H1 (cell line): ENCODE data around the gene CHSY1. TPM values are rescaled to one million over a fixed set of nuclear protein-coding genes. Genes with fewer than 3 reads are reported as not detected.

Experiments
- CTCF ChIA-PET: fragments of 300-600 bp; sonication (Branson Sonifier 250); formaldehyde crosslinking; loops from one replicate; lab custom pipeline; 2021; ENCODE audit not compliant: partially characterized antibody; lab: Charles Lee
- POLR2A ChIA-PET: fragments of 300-600 bp; sonication (Branson Sonifier 250); formaldehyde crosslinking; loops from one replicate; lab custom pipeline; 2021; ENCODE audit warnings: inconsistent platforms; ENCODE audit not compliant: partially characterized antibody; lab: Charles Lee
- DNase-seq, 2 experiments: peaks; one replicate each; pipeline versions ENCODE4 v3.0.0 to v3.0.0-alpha.2; 2010 to 2022; ENCODE audit warnings: low spot score in 2 of 2, low read depth in 1 of 2, mixed read lengths in 1 of 2
- FAIRE-seq: peaks from 2 replicates; lab custom pipeline; 2011; peaks lifted over from hg19 to GRCh38; lab: Jason Lieb, UNC
- H2AFZ ChIP-seq: 2 replicates; pipeline ENCODE4 v1.8.1; 2012; ENCODE audit warnings: low read length, inconsistent platforms
- H2AK5ac ChIP-seq: 2 replicates; pipeline ENCODE4 v1.6.1; 2013; ENCODE audit warnings: low read depth, low read length
- H2BK120ac ChIP-seq: replicated peaks from 2 replicates; pipeline ENCODE3; 2013; ENCODE audit warnings: low read depth, low read length, inconsistent platforms
- H2BK12ac ChIP-seq: 2 replicates; pipeline ENCODE4 v1.6.1; 2013; ENCODE audit warnings: low read depth, low read length
- H2BK15ac ChIP-seq: 2 replicates; pipeline ENCODE4 v1.6.1; 2013; ENCODE audit warnings: low read length
- H2BK20ac ChIP-seq: 2 replicates; pipeline ENCODE4 v1.6.1; 2013; ENCODE audit warnings: low read length
- H2BK5ac ChIP-seq: 2 replicates; pipeline ENCODE4 v1.6.1; 2013; ENCODE audit warnings: low read depth, low read length
- H3K14ac ChIP-seq: 2 replicates; pipeline ENCODE4 v1.6.1; 2013; ENCODE audit warnings: inconsistent platforms; ENCODE audit not compliant: insufficient read length
- H3K18ac ChIP-seq: 2 replicates; pipeline ENCODE4 v1.6.1; 2013; ENCODE audit warnings: low read length; ENCODE audit errors: extremely low read depth
- H3K23ac ChIP-seq: 2 replicates; pipeline ENCODE4 v1.6.1; 2013; ENCODE audit warnings: inconsistent platforms; ENCODE audit not compliant: insufficient read length
- H3K23me2 ChIP-seq: 2 replicates; pipeline ENCODE4 v1.6.1; 2013; ENCODE audit warnings: low read depth, low read length
- H3K27ac ChIP-seq: 2 replicates; pipeline ENCODE4 v1.6.1; 2011; ENCODE audit warnings: low read depth, low read length, inconsistent platforms
- H3K27me3 ChIP-seq, 4 experiments: replicated peaks in 1 of 4; 1 replicate in 1 of 4; 2 replicates in 3 of 4; pipeline versions ENCODE4 v1.6.1 to v1.8.1; 2011 to 2013; ENCODE audit warnings: low read length in 3 of 4, mild to moderate bottlenecking in 3 of 4, inconsistent platforms in 2 of 4, mixed read lengths in 2 of 4, moderate library complexity in 1 of 4; ENCODE audit not compliant: control insufficient read depth in 3 of 4, insufficient read depth in 3 of 4; ENCODE audit errors: extremely low read depth in 1 of 4
- H3K36me3 ChIP-seq, 4 experiments: 2 replicates each; pipeline versions ENCODE4 v1.6.1 to v1.8.1; 2011 to 2013; ENCODE audit warnings: mild to moderate bottlenecking in 4 of 4, low read length in 3 of 4, moderate library complexity in 2 of 4, control low read depth in 1 of 4, inconsistent platforms in 1 of 4; ENCODE audit not compliant: insufficient read depth in 4 of 4, control insufficient read depth in 2 of 4
- H3K4ac ChIP-seq: replicated peaks from 2 replicates; pipeline ENCODE3; 2013; ENCODE audit warnings: low read length, low read depth, mixed read lengths, inconsistent platforms; ENCODE audit not compliant: insufficient read length
- H3K4me1 ChIP-seq, 4 experiments: replicated peaks in 1 of 4; 1 replicate in 1 of 4; 2 replicates in 3 of 4; pipeline versions ENCODE4 v1.6.1 to v1.8.1; 2011 to 2013; ENCODE audit warnings: low read length in 3 of 4, inconsistent platforms in 2 of 4, mixed read lengths in 1 of 4; ENCODE audit not compliant: insufficient read depth in 4 of 4, control insufficient read depth in 3 of 4
- H3K4me2 ChIP-seq, 2 experiments: 2 replicates each; pipeline versions ENCODE4 v1.6.1 to v1.8.1; 2011 to 2013; ENCODE audit warnings: low read depth in 2 of 2, low read length in 2 of 2, control low read depth in 1 of 2, inconsistent platforms in 1 of 2, mild to moderate bottlenecking in 1 of 2; ENCODE audit not compliant: insufficient read depth in 1 of 2
- H3K4me3 ChIP-seq, 4 experiments: fragments of 200-600, 300-600 bp in 1 of 4; sonication (generic), shearing (Covaris generic), sonication (Bioruptor Twin) in 1 of 4; 2 replicates each; pipeline versions ENCODE4 v1.5.1 to v1.8.1; 2011 to 2016; ENCODE audit warnings: low read length in 4 of 4, low read depth in 3 of 4, control low read depth in 2 of 4, inconsistent platforms in 2 of 4, mild to moderate bottlenecking in 2 of 4, mixed read lengths in 1 of 4, moderate library complexity in 1 of 4; ENCODE audit not compliant: insufficient read depth in 2 of 4; ENCODE audit errors: extremely low read depth in 1 of 4
- H3K56ac ChIP-seq: replicated peaks from 2 replicates; pipeline ENCODE3; 2013; ENCODE audit warnings: low read depth, mild to moderate bottlenecking, mixed read lengths, low read length, inconsistent platforms; ENCODE audit not compliant: insufficient read length
- H3K79me1 ChIP-seq: 2 replicates; pipeline ENCODE4 v1.6.1; 2013; ENCODE audit warnings: low read depth, low read length, control low read depth
- H3K79me2 ChIP-seq, 2 experiments: 2 replicates each; pipeline versions ENCODE4 v1.6.1 to v1.8.1; 2012 to 2013; ENCODE audit warnings: low read length in 2 of 2, mild to moderate bottlenecking in 2 of 2, inconsistent platforms in 1 of 2; ENCODE audit not compliant: insufficient read depth in 2 of 2, control insufficient read depth in 1 of 2
- H3K9ac ChIP-seq, 4 experiments: replicated peaks in 1 of 4; 1 replicate in 1 of 4; 2 replicates in 3 of 4; pipeline versions ENCODE4 v1.6.1 to v1.8.1; 2011 to 2013; ENCODE audit warnings: low read depth in 3 of 4, low read length in 3 of 4, control low read depth in 2 of 4, mild to moderate bottlenecking in 2 of 4, moderate library complexity in 2 of 4, inconsistent platforms in 1 of 4; ENCODE audit errors: extremely low read depth in 1 of 4
- H3K9me3 ChIP-seq, 2 experiments: 2 replicates each; pipeline versions ENCODE4 v1.6.1 to v1.8.1; 2012 to 2013; ENCODE audit warnings: mild to moderate bottlenecking in 2 of 2, moderate library complexity in 2 of 2, control low read depth in 1 of 2, inconsistent platforms in 1 of 2, low read depth in 1 of 2, low read length in 1 of 2, mixed read lengths in 1 of 2; ENCODE audit not compliant: insufficient read depth in 2 of 2
- H4K20me1 ChIP-seq, 2 experiments: replicated peaks in 1 of 2; 2 replicates each; pipeline versions ENCODE3 to v1.8.1; 2011 to 2013; ENCODE audit warnings: inconsistent platforms in 2 of 2, low read length in 2 of 2, mild to moderate bottlenecking in 1 of 2; ENCODE audit not compliant: insufficient read depth in 2 of 2, control insufficient read depth in 1 of 2
- H4K5ac ChIP-seq: 2 replicates; pipeline ENCODE4 v1.6.1; 2013; ENCODE audit warnings: low read length, low read depth, mixed read lengths, inconsistent platforms; ENCODE audit not compliant: insufficient read length
- H4K8ac ChIP-seq: 2 replicates; pipeline ENCODE4 v1.8.0; 2013; ENCODE audit warnings: mild to moderate bottlenecking, moderate library complexity, low read length, inconsistent platforms; ENCODE audit not compliant: insufficient read depth; ENCODE audit errors: extremely low read depth
- H4K91ac ChIP-seq: replicated peaks from 2 replicates; pipeline ENCODE3; 2013; ENCODE audit warnings: low read length, mixed read lengths, inconsistent platforms; ENCODE audit not compliant: insufficient read length
- ASH2L ChIP-seq: fragments of 200-600, 300-600 bp; sonication (generic); IDR thresholded peaks from one replicate; pipeline ENCODE4 v1.7.1; 2017; ENCODE audit warnings: low read length
- ATF3 ChIP-seq: IDR thresholded peaks from 2 replicates; pipeline ENCODE4 v1.6.1; 2011; ENCODE audit warnings: low read depth, mild to moderate bottlenecking, low read length; ENCODE audit not compliant: insufficient read depth
- BCL11A ChIP-seq, 2 experiments: IDR thresholded peaks; one replicate each; pipeline ENCODE4 v1.6.1; 2011; ENCODE audit warnings: low read depth in 2 of 2, low read length in 2 of 2, mild to moderate bottlenecking in 2 of 2
- CBX5 ChIP-seq: fragments of 300-800, 300-1000 bp; sonication (generic); IDR thresholded peaks from 2 replicates; pipeline ENCODE4 v1.7.1; 2016; ENCODE audit warnings: antibody characterized with exemption, low read length, low read depth
- CREB1 ChIP-seq: IDR thresholded peaks from 2 replicates; pipeline ENCODE4 v1.6.1; 2012; ENCODE audit warnings: inconsistent platforms
- JUND ChIP-seq: IDR thresholded peaks from 2 replicates; pipeline ENCODE4 v1.6.1; 2011; ENCODE audit warnings: mild to moderate bottlenecking, improper control_type of control experiment, low read length
- KDM1A ChIP-seq: fragments of 200-600, 300-600 bp; sonication (generic); IDR thresholded peaks from 2 replicates; pipeline ENCODE4 v1.7.1; 2016; ENCODE audit warnings: mild to moderate bottlenecking, low read length, borderline replicate concordance
- RBBP5 ChIP-seq: IDR thresholded peaks from 2 replicates; pipeline ENCODE4 v1.7.1; 2012; ENCODE audit warnings: low read depth, mild to moderate bottlenecking, inconsistent platforms, low read length, moderate library complexity, borderline replicate concordance
- RFX5 ChIP-seq: IDR thresholded peaks from 2 replicates; pipeline ENCODE4 v1.6.1; 2011; ENCODE audit warnings: low read depth, low read length, improper control_type of control experiment, borderline replicate concordance
- SAP30 ChIP-seq: fragments of 300-600 bp; sonication (generic); IDR thresholded peaks from 2 replicates; pipeline ENCODE4 v1.7.1; 2012; ENCODE audit warnings: low read length, moderate library complexity, mild to moderate bottlenecking, inconsistent platforms; ENCODE audit not compliant: insufficient read depth, insufficient replicate concordance
- SP4 ChIP-seq: IDR thresholded peaks from 2 replicates; pipeline ENCODE4 v1.6.1; 2012; ENCODE audit warnings: low read length, inconsistent platforms
- SUZ12 ChIP-seq: fragments of 200-600 bp; sonication (generic); IDR thresholded peaks from 2 replicates; pipeline ENCODE4 v1.6.1; 2012; ENCODE audit warnings: mild to moderate bottlenecking, inconsistent platforms, low read length, moderate library complexity, mixed read lengths
- TBP ChIP-seq: IDR thresholded peaks from 2 replicates; pipeline ENCODE4 v1.6.1; 2011; ENCODE audit warnings: low read depth, low read length, improper control_type of control experiment
- TEAD4 ChIP-seq: IDR thresholded peaks from 2 replicates; pipeline ENCODE4 v1.6.1; 2012; ENCODE audit warnings: low read depth, low read length, inconsistent platforms, mixed read lengths
- WGBS, 2 experiments: shearing (Covaris generic) in 1 of 2; methylation state at CpG; one replicate each; pipeline versions ENCODE4 v1.1.6 to v1.1.7; 2013 to 2015; ENCODE audit warnings: low lambda C conversion rate in 2 of 2, mixed read lengths in 2 of 2, inconsistent platforms in 1 of 2, low coverage in 1 of 2, missing lambda C conversion rate in 1 of 2; ENCODE audit not compliant: insufficient replicate concordance in 2 of 2, insufficient coverage in 1 of 2, insufficient read length in 1 of 2; ENCODE audit errors: extremely low coverage in 1 of 2, missing lambda C conversion rate in 1 of 2; 5-methylcytosine and 5-hydroxymethylcytosine counted together
- polyA plus RNA-seq, 7 experiments: library from polyadenylated mRNA; depleted of rRNA in 3 of 7; stranded (reverse) in 5 of 7; unstranded in 2 of 7; fragments of >200 nt in 5 of 7; fragments of 200-250 nt in 2 of 7; gene quantifications; 1 replicate in 5 of 7; 2 replicates in 1 of 7; 4 replicates in 1 of 7; pipeline versions ENCODE4 v1.2.1 to v1.2.3, GENCODE V29; 2011 to 2013; ENCODE audit warnings: missing spikeins in 2 of 7, mixed read lengths in 2 of 7
- total RNA-seq: library from RNA; stranded (reverse); fragmentation: NEBNext Ultra II Directional; extraction: Animal tissue kit (Norgen Biotek cat#: 25700); gene quantifications from 2 replicates; pipeline ENCODE4 v1.2.1, GENCODE V29; 2021

Gene CHSY1
- total and polyA plus RNA-seq, 2 of the 8 experiments (the other 6 are each of a cell fraction or from before 2014, with no cell fraction given): 24.9 to 60.7 TPM

DNA sequence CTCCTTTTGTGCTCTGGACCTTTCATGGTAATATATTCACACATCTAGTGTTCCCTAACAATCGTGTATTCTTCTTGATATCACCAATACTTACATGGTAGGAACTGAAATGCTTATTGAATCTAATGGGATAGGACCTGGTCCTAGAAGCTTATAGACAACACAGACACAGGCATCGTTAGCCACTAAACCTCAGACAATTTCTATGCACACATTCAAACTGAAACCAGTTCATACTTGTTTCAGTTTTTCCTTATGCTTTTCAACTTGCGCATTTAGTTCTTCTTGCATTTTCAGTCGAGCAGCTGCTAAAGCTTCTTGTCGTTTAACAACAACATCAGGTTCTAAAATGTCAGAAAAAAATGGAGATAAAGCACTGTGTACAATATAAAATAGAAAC is 23.2 kb upstream of the CHSY1 start:
- Histone ChIP-seq H3K14ac (no peak overlapping the region), H2BK15ac (no peak overlapping the region), H3K27ac (no peak overlapping the region), H2BK5ac (no peak overlapping the region), H3K56ac (no peak overlapping the region), H2BK120ac (no peak overlapping the region), H3K79me2 (peaks cover 0 to 17% of the 10 kb centered on the region in 2 experiments; a peak in 3 of 4 replicates), H3K27me3 (no peaks in the 10 kb centered on the region), H3K4me2 (no peak overlapping the region), H3K36me3 (peaks cover 24 to 56% (median 42%) of the 10 kb centered on the region in 4 experiments), H2BK20ac (no peak overlapping the region), H3K18ac (no peak overlapping the region), H2AFZ (no peak overlapping the region), H3K9ac (no peak overlapping the region), H2AK5ac (no peak overlapping the region), H4K8ac (no peak overlapping the region), H4K91ac (no peak overlapping the region), H3K4ac (no peak overlapping the region), H3K23ac (no peak overlapping the region), H3K23me2 (peaks cover 8% of the 10 kb centered on the region), H3K4me3 (no peak overlapping the region), H4K20me1 (peaks cover 0 to 6% of the 10 kb centered on the region in 2 experiments), H3K4me1 (peaks cover 0 to 3% (median 1%) of the 10 kb centered on the region in 4 experiments; a peak in 3 of 7 replicates), H3K79me1 (no peaks in the 10 kb centered on the region; the same call in 1 of the 2 replicates), H3K9me3 (no peaks in the 10 kb centered on the region), H4K5ac (no peak overlapping the region), H2BK12ac (no peak overlapping the region)
- DNase-seq (no peak), FAIRE-seq (no peak)
- WGBS, 2 experiments: 87% methylated on average over 5 of the region's 5 CpGs; no CpG with 5 or more reads in 1 of the 2 experiments
- ChIA-PET CTCF (interaction anchor here (0.7 to 4.4 kb wide), 6 partner anchors 8 to 259 kb away, joined by 3 to 19 read pairs (median 3); no protein-coding TSS in a partner anchor), POLR2A (interaction anchor here (0.9 to 1.1 kb wide), 2 partner anchors 14 to 18 kb away, joined by 3 read pairs; no protein-coding TSS in a partner anchor)
- no peak for TF ChIP-seq ASH2L
- no peak for TF ChIP-seq KDM1A
- TF ChIP-seq CREB1: no peak
- no peak for TF ChIP-seq RBBP5
- no peak for TF ChIP-seq TBP
- TF ChIP-seq JUND: no peak
- TF ChIP-seq CBX5: no peak
- TF ChIP-seq RFX5: no peak
- TF ChIP-seq BCL11A (IDR thresholded peaks at IDR 0.05; ENCODE audit: low read depth in 2 of 2, low read length in 2 of 2): no peak
- no peak for TF ChIP-seq TEAD4
- no peak for TF ChIP-seq ATF3
- no peak for TF ChIP-seq SP4
- TF ChIP-seq SAP30: no peak
- TF ChIP-seq SUZ12: no peak
